Endothelial cell of hepatic sinusoid (primary cell): Measurements from ENCODE around the gene CSTPP1.
"Not testable (repeated sequence)": the region's sequence is repeated elsewhere in the genome, so short reads cannot be mapped to it uniquely, and the experiment has no call there.

ENCODE experiments used
- in situ Hi-C: cut with HindIII; loops from 2 replicates; pipeline ENCODE4 v1.10.0; 2017; ENCODE audit warnings: low sequenced_read_pairs

The CSTPP1 gene

DNA sequence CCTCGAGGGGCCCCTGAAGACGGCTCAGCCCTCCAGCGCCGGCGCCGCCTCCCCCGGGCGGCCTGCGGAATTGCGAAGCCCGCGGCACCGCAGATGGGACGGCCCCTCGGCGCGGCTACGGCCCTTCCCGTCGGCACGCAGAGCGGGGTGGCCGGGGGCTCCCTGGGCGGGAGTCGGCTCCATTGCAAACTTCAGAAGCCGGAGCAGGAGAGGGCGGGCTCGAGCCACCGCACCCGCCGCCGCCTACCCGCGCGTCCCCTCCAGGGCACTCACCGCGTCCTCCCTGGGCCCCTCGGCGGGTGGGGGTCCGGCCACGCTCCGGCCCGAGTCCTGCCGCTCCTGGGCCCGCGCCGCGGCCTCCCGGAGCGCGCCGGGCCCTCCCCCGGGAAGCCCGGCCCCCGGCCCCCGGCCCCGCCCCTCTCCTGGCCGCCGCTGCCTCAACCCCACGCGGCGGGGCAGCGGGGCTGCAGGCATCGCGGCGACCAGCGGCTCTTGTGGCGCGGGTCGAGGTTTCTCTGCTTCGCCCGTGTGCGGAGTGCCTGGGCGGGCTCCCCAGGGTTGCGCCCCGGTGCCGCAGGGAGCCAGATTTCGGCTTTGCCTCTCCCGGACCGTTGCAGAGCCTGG lies 249.6 kb downstream of the CSTPP1 start, which contains the start of gene PACSIN3:
Gene PACSIN3 (minus strand): TSS at position 359 of the 624 bp plus-strand sequence. CDS start 3,707 bp downstream, outside the sequence.
- in situ Hi-C loops = no loop called here

DNA sequence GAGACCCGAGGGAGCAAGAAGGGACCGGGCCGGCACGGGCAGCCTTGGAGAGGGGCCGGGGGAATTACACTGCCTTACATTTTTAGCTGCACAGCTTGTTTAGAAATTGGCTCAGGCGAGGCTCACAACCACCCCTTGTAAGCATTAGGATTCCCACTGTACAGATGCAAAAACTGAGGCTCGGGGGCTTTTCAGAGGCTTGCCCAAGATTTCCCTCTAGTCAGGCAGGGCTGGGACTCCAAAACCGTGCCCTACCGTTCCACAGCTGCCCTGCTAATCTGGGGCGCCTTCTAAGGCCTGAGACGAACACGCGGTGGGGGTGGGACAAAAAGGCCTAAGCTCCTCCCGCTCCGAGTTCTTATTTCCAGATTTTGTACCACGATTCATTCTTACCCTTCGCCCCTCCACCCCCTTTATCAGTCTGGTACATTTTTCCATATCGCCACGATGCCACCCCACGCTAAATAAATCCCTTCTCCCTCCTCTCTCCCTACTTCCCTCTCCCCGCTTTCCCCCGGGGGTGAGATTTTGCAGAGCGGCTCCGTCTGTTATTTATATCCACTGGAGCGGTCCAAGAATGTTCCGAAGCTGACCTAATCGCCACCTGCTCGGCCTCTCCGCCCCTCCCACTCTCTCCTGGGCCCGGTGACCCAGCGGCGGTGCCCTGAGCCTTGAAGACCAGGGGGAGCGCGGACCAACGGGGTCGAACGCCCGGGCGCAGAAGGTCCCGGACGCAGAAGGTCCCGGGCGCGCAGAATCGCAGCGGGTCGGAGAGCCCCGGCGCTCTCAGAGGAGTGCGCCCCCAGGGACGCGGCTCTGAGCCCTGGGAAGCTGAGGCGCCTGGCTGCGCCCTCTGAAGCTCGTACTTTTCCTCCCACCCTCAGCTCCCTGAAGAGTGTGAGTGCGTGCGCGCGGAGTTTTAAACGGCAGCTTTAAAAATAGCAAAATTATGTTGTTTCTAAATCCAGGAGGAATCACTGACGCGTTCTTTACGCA lies 250.4 kb downstream of the CSTPP1 start:
- in situ Hi-C loops = no loop called here

DNA sequence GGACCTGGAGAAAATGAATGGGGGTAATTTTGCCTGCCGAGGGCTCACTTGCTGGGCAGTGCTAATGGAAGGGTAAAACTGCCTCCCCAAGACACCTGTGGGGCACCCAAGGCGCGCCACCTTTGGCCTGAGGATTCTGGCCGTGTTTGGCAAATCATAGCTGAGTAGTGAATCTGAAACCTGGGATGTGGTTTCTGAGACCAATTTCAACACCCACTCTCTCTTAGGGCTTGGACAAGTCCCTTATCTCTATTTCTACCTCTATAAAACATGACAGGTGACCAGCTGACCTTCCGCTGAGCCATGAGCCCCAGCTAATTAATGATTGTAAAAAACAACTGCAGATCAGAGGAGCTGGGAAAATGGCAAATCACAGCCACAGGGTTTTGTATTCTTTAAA lies 251.2 kb downstream of the CSTPP1 start:
- in situ Hi-C loops = no loop called here

DNA sequence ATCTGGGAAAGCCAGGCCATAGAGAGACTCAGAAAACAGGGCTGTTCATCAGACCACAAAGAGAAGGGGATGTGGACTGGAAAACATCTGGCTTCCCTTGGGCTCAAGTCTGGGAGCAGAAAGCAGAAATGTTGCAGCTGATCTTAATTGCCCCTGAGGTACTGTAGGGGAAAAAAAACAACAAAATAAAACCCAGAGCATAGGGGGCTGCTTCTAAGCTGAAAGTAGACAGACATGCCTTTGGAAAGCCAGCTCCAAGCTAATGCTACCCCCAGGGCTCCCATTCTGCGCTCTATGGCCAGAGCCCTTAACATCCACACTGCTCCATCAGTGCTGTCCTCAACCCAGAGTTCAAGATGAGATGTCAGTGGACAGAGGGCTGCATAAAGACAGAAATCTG lies 251.7 kb downstream of the CSTPP1 start:
- in situ Hi-C loops = no loop called here

DNA sequence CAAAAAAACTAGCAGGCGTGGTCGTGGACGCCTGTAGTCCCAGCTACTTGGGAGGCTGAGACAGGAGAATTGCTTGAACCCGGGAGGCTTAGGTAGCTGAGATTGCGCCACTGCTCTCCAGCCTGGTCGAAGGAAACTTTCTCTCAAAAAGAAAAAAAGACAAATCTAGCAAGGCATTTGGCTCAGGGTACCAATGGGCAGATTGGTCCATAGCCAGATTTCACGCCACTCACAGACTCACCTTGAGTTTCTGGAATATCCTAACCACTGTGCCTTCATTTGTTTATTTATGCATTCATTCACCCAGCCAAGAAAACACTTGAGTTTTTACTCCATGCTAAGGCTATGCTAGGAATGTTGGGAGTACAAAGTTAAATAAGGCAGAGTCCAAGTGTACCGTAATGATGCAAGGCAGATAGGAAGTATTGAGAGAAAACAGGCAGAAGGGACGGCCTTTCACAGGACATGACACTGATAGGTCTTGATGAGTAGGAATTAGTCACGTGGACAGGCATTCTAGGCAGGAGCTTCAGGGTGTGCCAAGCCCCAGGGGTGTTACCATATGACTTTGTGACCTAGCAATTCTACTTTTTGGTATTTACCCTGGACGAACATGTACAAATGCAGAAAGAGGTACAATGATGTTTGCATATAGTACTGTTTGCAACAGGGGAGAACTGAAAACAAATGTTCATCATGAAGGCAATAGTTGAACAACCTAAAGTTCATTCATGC lies 252.7 kb downstream of the CSTPP1 start:
- in situ Hi-C loops = no loop called here

DNA sequence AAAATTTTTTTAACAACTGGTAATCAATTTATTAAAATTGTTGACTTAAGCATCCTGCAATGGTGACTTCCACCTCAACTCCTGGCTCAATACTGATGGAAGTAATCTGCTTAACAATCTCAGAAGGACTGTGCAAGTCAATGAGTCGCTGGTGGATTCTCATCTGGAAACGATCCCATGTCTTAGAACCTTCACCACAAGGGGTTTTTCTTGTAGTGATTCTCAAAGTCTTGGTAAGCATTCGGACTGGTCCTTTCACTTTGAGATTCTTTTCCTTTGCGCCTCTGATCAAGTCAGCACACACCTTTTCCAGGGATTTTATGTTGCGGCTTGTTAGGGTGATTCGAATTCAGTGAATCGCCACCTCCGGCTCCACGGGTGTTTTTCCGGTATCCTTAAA lies 254.6 kb downstream of the CSTPP1 start:
- in situ Hi-C loops = not testable (repeated sequence)

DNA sequence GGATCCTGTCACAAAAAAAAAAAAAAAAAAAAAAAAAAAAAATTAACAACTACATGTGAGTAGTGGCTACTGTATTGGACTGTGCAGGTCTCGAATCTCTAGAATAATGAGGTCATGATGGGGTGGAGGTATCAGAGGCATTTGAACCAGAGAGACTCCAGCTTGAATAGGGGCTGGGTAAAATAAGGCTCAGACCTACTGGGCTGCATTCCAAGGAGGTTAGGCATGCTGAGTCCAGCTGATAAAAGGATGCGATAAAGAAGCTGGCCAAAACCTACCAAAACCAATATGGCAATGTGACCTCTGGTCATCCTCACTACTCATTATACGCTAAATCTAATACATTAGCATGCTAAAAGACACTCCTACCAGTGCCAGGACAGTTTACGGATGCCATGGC lies 255.6 kb downstream of the CSTPP1 start:
- in situ Hi-C loops = no loop called here

DNA sequence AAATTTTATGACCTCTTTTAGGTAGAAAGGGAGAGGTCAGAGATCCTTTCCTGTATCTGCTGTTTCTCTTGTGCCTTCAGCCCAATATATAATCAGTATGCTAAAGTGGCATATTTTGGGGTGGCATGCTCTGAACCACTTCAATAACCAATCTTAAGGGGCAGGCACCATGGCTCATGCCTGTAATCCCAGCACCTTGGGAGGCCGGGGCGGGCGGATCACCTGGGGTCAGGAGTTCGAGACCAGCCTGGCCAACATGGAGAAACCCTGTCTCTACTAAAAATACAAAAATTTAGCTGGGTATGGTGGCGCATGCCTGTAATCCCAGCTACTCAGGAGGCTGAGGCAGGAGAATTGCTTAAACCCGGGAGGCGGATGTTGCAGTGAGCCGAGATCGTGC lies 261.6 kb downstream of the CSTPP1 start:
- in situ Hi-C loops = not testable (repeated sequence)

DNA sequence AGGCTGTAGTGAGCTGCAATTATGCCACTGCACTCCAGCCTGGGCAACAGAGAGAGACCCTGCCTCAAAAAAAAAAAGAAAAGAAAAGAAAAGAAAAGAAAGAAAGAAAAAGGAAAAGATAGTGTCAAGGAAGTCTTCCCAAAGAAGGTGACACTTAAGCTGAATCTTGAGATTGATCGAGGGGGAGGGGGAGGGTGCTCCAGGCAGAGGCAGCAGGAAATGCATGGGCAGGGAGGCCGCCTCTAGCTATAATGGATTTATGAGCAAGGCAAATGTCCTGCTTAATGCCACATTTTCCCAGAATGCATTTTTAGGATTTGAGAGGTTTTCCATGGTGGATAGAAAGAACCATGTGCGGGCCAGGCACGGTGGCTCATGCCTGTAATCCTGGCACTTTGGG lies 264.5 kb downstream of the CSTPP1 start:
- in situ Hi-C loops = no loop called here

DNA sequence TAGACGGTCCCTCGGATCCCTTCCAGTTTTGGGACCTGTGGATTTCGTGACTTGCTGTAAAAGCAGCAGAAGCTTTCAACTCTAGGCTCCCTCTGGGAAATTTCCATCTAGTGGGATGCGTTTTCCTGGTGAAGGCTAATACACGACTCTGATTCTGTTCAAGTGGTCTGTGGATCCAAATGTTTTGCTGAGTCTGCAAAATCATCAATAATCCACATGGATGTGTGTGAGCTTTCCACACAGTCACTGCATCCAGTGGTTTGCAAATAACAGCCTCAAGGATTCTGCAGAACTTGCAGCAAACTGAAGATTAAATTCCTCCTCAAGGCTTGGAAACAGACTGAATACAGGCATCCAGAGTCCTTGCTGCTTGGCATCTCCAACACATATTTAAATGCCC lies 266.0 kb downstream of the CSTPP1 start:
- in situ Hi-C loops = no loop called here

DNA sequence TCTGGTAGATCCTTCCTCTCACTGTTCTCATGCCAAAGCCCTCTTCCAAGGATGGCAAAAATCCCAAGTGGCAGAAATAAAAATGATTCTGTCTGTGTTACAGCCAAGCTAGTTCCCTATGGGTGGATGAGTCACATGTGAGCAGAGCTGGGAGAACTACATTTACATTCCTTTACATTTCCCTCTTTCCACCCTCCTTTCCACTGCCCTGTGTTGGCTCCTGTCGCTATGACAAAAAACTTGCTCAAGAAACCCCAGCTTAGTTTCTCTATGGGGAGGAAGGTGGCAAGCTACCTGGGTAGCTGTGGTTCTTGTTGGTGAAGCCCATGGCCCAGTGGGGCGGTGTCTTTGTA lies 268.1 kb downstream of the CSTPP1 start:
- in situ Hi-C loops = no loop called here

DNA sequence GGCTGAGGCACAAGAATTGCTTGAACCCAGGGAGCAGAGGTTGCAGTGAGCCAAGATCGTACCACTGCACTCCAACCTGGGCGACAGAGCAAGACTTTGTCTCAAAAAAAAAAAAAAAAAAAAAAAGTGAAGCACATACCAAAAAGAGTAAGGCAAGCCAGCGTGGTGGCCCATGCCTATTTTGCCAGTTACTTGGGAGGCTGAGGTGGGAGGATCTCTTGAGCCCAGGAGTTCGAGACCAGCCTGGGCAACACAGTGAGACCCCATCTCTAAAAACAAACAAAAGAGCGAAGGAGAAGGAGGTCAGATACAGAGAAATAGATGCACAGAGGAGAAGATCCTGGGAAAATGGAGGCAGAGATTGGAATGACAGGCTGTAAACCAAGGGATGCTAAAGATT lies 270.0 kb downstream of the CSTPP1 start:
- in situ Hi-C loops = not testable (repeated sequence)

DNA sequence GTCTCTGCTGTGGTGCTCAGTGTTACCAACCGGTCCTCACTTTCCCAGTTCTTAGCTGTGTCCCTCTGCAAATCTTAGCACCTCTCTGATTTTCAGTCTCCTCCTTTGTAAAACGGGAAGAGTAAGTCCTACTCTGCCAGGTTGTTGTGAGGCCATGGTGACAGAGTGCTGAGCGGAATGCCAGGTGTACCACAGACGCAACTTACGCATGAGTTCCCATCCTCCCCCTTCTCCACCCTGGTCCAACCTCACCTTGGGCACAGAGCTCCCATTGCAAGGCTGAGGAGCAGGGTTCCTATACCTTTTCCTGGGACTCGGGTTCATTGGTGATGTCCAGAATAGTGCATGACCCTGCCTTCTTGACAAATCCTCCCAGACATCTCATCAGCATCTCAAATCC lies 270.9 kb downstream of the CSTPP1 start:
- in situ Hi-C loops = no loop called here

DNA sequence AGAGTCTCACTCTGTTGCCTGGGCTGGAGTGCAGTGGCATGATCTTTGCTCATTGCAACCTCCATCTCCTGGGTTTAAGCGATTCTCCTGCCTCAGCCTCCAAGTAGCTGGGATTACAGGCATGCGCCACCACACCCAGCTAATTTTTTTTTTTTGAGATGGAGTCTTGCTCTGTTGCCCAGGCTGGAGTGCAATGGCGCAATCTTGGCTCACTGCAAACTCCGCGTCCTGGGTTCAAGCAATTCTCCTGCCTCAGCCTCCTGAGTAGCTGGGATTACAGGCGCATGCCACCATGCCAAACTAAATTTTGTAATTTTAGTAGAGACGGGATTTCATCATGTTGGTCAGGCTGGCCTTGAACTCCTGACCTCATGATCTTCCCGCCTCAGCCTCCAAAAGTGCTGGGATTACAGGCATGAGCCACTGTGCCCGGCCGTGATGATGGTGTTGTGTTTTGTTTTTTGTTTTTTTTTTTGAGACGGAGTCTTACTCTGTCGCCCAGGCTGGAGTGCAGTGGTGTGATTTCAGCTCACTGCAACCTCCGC lies 271.5 kb downstream of the CSTPP1 start:
- in situ Hi-C loops = not testable (repeated sequence)

DNA sequence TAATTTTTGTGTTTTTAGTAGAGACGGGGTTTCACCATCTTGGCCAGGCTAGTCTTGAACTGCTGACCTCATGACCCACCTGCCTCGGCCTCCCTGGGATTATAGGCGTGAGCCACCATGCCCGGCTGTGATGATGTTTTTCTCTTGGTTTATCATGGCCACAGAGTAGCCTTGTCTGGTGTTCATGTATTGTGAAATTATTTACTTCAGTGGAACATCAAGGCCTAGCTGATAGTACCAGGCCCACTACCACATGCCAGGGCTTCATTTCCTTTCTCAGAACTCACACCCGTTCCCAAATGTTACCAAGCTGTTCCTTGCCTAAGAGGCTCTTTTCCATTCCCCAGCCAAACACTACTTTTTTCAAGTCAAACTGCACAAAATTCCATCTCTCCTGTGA lies 272.1 kb downstream of the CSTPP1 start:
- in situ Hi-C loops = no loop called here
